SK-N-SH (cell line): ENCODE results near the gene KRTAP10-8.

Experiments used
- CTCF ChIP-seq: fragments of 200-600 bp; sonication (generic); IDR thresholded peaks from 2 replicates; pipeline ENCODE4 v1.6.1; 2017; ENCODE audit warnings: antibody characterized with exemption, mild to moderate bottlenecking, moderate library complexity
- EP300 ChIP-seq, 2 experiments: IDR thresholded peaks; 2 replicates each; pipeline versions ENCODE4 v1.4.0 to v1.6.1; 2012; ENCODE audit warnings: borderline replicate concordance in 1 of 2, low read depth in 1 of 2, low read length in 1 of 2
- FOXM1 ChIP-seq: IDR thresholded peaks from 2 replicates; pipeline ENCODE4 v1.4.0; 2012; ENCODE audit warnings: low read depth, mild to moderate bottlenecking
- GABPA ChIP-seq: IDR thresholded peaks from 2 replicates; pipeline ENCODE4 v1.4.0; 2012; ENCODE audit warnings: low read depth, mild to moderate bottlenecking
- REST ChIP-seq: IDR thresholded peaks from 2 replicates; pipeline ENCODE4 v1.6.1; 2012; ENCODE audit warnings: mild to moderate bottlenecking, low read depth, low read length, moderate library complexity
- TAF1 ChIP-seq: IDR thresholded peaks from 2 replicates; pipeline ENCODE4 v1.6.1; 2012; ENCODE audit warnings: low read depth, mild to moderate bottlenecking, low read length, moderate library complexity, borderline replicate concordance
- YY1 ChIP-seq: IDR thresholded peaks from 2 replicates; pipeline ENCODE4 v1.4.0; 2012; ENCODE audit warnings: low read depth, mild to moderate bottlenecking
- TF ChIP-seq, protein P1 (sequence below): IDR thresholded peaks from 2 replicates; pipeline ENCODE4; 2012

- TF ChIP-seq CTCF, result no peak
- TF ChIP-seq EP300 (IDR thresholded peaks at IDR 0.05; ENCODE audit: borderline replicate concordance in 1 of 2, low read depth in 1 of 2, low read length in 1 of 2), result no peak
- no peak for TF ChIP-seq REST
- TF ChIP-seq TAF1, result no peak
- TF ChIP-seq, protein P1, sequence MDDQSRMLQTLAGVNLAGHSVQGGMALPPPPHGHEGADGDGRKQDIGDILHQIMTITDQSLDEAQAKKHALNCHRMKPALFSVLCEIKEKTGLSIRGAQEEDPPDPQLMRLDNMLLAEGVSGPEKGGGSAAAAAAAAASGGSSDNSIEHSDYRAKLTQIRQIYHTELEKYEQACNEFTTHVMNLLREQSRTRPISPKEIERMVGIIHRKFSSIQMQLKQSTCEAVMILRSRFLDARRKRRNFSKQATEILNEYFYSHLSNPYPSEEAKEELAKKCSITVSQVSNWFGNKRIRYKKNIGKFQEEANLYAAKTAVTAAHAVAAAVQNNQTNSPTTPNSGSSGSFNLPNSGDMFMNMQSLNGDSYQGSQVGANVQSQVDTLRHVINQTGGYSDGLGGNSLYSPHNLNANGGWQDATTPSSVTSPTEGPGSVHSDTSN, result no peak
- no peak for TF ChIP-seq GABPA
- TF ChIP-seq YY1, result no peak
- no peak for TF ChIP-seq FOXM1
Measured at GRCh38 chr21:44564099-44564498, 47.8 kb upstream of the KRTAP10-8 start.
